Endothelial cell of umbilical vein (primary cell): Measurements from ENCODE around the gene KANK4. TPM values are rescaled to one million over a fixed set of nuclear protein-coding genes. Genes with fewer than 3 reads are reported as not detected.

Experiments used
- BruUV-seq: library from RNA; stranded (reverse); fragments of 400-500 nt; replicated peaks from 2 replicates; lab custom pipeline; 2021; lab: Mats Ljungman, UMichigan
- CTCF ChIA-PET: fragments of 300-600, 350-600 bp; sonication (Branson Sonifier 250); formaldehyde crosslinking; loops from one replicate; lab custom pipeline; 2021; ENCODE audit warnings: antibody characterized with exemption, inconsistent platforms; lab: Charles Lee
- POLR2A ChIA-PET: fragments of 300-600, 350-600 bp; sonication (Branson Sonifier 250); formaldehyde crosslinking; loops from one replicate; lab custom pipeline; 2021; ENCODE audit warnings: antibody characterized with exemption, inconsistent platforms; lab: Charles Lee
- DNase-seq: peaks from one replicate; pipeline ENCODE4 v3.0.0-alpha.2; 2011; ENCODE audit warnings: low read depth, low spot score
- FAIRE-seq: peaks from 2 replicates; lab custom pipeline; 2011; peaks lifted over from hg19 to GRCh38; lab: Jason Lieb, UNC
- H2AFZ ChIP-seq: 2 replicates; pipeline ENCODE4 v1.6.0; 2012; ENCODE audit warnings: low read depth, low read length, control low read depth, inconsistent platforms
- H3K27ac ChIP-seq: 2 replicates; pipeline ENCODE4 v1.5.1; 2011; ENCODE audit warnings: low read depth, mild to moderate bottlenecking, control low read depth, low read length, moderate library complexity; ENCODE audit not compliant: insufficient read depth
- H3K27me3 ChIP-seq, 2 experiments: 2 replicates each; pipeline versions ENCODE4 v1.6.0 to v1.6.1; 2011; ENCODE audit warnings: low read length in 2 of 2, mixed read lengths in 1 of 2; ENCODE audit not compliant: control insufficient read depth in 2 of 2, insufficient read depth in 2 of 2
- H3K36me3 ChIP-seq, 2 experiments: 2 replicates in 1 of 2; 3 replicates in 1 of 2; pipeline ENCODE4 v1.5.1; 2011; ENCODE audit warnings: low read length in 2 of 2, mild to moderate bottlenecking in 1 of 2, moderate library complexity in 1 of 2; ENCODE audit not compliant: control insufficient read depth in 2 of 2, insufficient read depth in 2 of 2; ENCODE audit errors: extremely low read depth in 1 of 2
- H3K4me1 ChIP-seq: 3 replicates; pipeline ENCODE4 v1.5.1; 2011; ENCODE audit warnings: mild to moderate bottlenecking, low read length; ENCODE audit not compliant: control insufficient read depth, insufficient read depth; ENCODE audit errors: extremely low read depth
- H3K4me2 ChIP-seq: 2 replicates; pipeline ENCODE4 v1.6.1; 2011; ENCODE audit warnings: low read length, control low read depth, mixed read lengths; ENCODE audit not compliant: insufficient read depth
- H3K4me3 ChIP-seq, 3 experiments: fragments of 200-600 bp in 1 of 3; sonication (generic), shearing (Covaris generic) in 1 of 3; replicated peaks in 1 of 3; 2 replicates each; pipeline ENCODE4 v1.5.1; 2011 to 2016; ENCODE audit warnings: control low read depth in 3 of 3, low read length in 3 of 3, mild to moderate bottlenecking in 2 of 3, inconsistent platforms in 1 of 3, low read depth in 1 of 3, moderate library complexity in 1 of 3; ENCODE audit not compliant: insufficient read depth in 1 of 3
- H3K79me2 ChIP-seq: 2 replicates; pipeline ENCODE4 v1.6.0; 2012; ENCODE audit warnings: low read length, inconsistent platforms; ENCODE audit not compliant: control insufficient read depth, insufficient read depth
- H3K9ac ChIP-seq: replicated peaks from 2 replicates; pipeline ENCODE3; 2011; ENCODE audit warnings: low read length, control low read depth; ENCODE audit not compliant: insufficient read depth; ENCODE audit errors: extremely low read depth
- H3K9me1 ChIP-seq: replicated peaks from 3 replicates; pipeline ENCODE4 v1.6.0; 2011; ENCODE audit warnings: mild to moderate bottlenecking, low read length; ENCODE audit not compliant: control insufficient read depth, insufficient read depth; ENCODE audit errors: extremely low read depth
- H3K9me3 ChIP-seq: replicated peaks from 2 replicates; pipeline ENCODE4 v1.5.1; 2012; ENCODE audit warnings: low read length, inconsistent platforms; ENCODE audit not compliant: control insufficient read depth, insufficient read depth
- H4K20me1 ChIP-seq: replicated peaks from 2 replicates; pipeline ENCODE3; 2011; ENCODE audit warnings: mild to moderate bottlenecking, low read length; ENCODE audit not compliant: control insufficient read depth, insufficient read depth; ENCODE audit errors: extremely low read depth
- CTCF ChIP-seq, 2 donors: IDR thresholded peaks; 1 replicate in 1 of 2; 2 replicates in 1 of 2; pipeline ENCODE4 v1.5.1; 2011; ENCODE audit warnings: low read length in 2 of 2, mild to moderate bottlenecking in 2 of 2, moderate library complexity in 2 of 2, control low read depth in 1 of 2, inconsistent platforms in 1 of 2, low read depth in 1 of 2; ENCODE audit not compliant: insufficient read depth in 1 of 2; ENCODE audit errors: extremely low read depth in 1 of 2
- EZH2 ChIP-seq: IDR thresholded peaks from 2 replicates; pipeline ENCODE4 v1.6.1; 2012; ENCODE audit warnings: borderline replicate concordance, low read depth, mild to moderate bottlenecking, moderate library complexity, low read length, inconsistent platforms; ENCODE audit not compliant: severe bottlenecking
- FOS ChIP-seq: IDR thresholded peaks from 2 replicates; pipeline ENCODE4 v1.6.1; 2011; ENCODE audit warnings: mild to moderate bottlenecking, low read length, moderate library complexity, borderline replicate concordance; ENCODE audit not compliant: insufficient read depth
- GATA2 ChIP-seq: IDR thresholded peaks from 2 replicates; pipeline ENCODE4 v1.7.0; 2011; ENCODE audit warnings: low read depth, mild to moderate bottlenecking, moderate library complexity, mixed read lengths, low read length; ENCODE audit not compliant: insufficient read length, insufficient read depth
- JUN ChIP-seq: IDR thresholded peaks from 2 replicates; pipeline ENCODE4 v1.6.1; 2011; ENCODE audit warnings: borderline replicate concordance, low read depth; ENCODE audit not compliant: insufficient read length, insufficient read depth
- MAX ChIP-seq: IDR thresholded peaks from 2 replicates; pipeline ENCODE4 v1.6.1; 2011; ENCODE audit not compliant: insufficient read depth, insufficient read length
- MYC ChIP-seq: IDR thresholded peaks from one replicate; pipeline ENCODE4 v1.6.1; 2011; ENCODE audit warnings: mild to moderate bottlenecking, low read depth, low read length
- POLR2A ChIP-seq: IDR thresholded peaks from 2 replicates; pipeline ENCODE4 v1.6.1; 2012; ENCODE audit warnings: low read depth, mild to moderate bottlenecking, control low read depth, low read length
- POLR2AphosphoS5 ChIP-seq: IDR thresholded peaks from 2 replicates; pipeline ENCODE4 v1.6.1; 2012; ENCODE audit warnings: low read depth, mild to moderate bottlenecking, control low read depth, low read length, moderate library complexity; ENCODE audit not compliant: insufficient read depth
- dilution Hi-C: fragments of 300-500 bp; cut with MboI; formaldehyde crosslinking; loops from one replicate; pipeline ENCODE4 v1.15.0; 2019; ENCODE audit warnings: low sequenced_read_pairs; ENCODE audit not compliant: extremely low pct_ligation_motif_present
- intact Hi-C: fragments of 100-400 bp; cut with micrococcal nuclease; formaldehyde crosslinking; loops from one replicate; pipeline ENCODE4 v1.10.0; 2022
- polyA plus RNA-seq, 4 experiments: library from polyadenylated mRNA; depleted of rRNA in 3 of 4; stranded (reverse) in 3 of 4; unstranded in 1 of 4; fragments of >200 nt; gene quantifications; 2 replicates each; pipeline versions ENCODE4 v1.2.1 to v1.2.3, GENCODE V29; 2011 to 2012; ENCODE audit warnings: missing spikeins in 1 of 4
- total RNA-seq: library from RNA; stranded (reverse); gene quantifications from 2 replicates; pipeline ENCODE4 v1.2.3, GENCODE V29; 2021

Gene KANK4
- total and polyA plus RNA-seq, 2 donors (not counting 3 experiments of a cell fraction or from before 2014, with no cell fraction given) = not detected

- Histone ChIP-seq H3K79me2 (no peaks in the 10 kb centered on the region), H2AFZ (no peak overlapping the region), H3K36me3 (no peaks in the 10 kb centered on the region), H3K4me3 (no peak overlapping the region), H3K4me2 (no peak overlapping the region), H3K9me1 (no peaks in the 10 kb centered on the region), H4K20me1 (no peaks in the 10 kb centered on the region), H3K9ac (no peak overlapping the region), H3K27me3 (no peaks in the 10 kb centered on the region), H3K9me3 (no peaks in the 10 kb centered on the region), H3K27ac (no peak overlapping the region), H3K4me1 (no peaks in the 10 kb centered on the region)
- dilution Hi-C loops (no loop called here), intact Hi-C loops (no loop called here)
- ChIA-PET CTCF (no interaction called here), POLR2A (no interaction called here)
- DNase-seq = no peak
- BruUV-seq = no TSS peak
- no peak for TF ChIP-seq FOS
- TF ChIP-seq GATA2 = no peak
- no peak for TF ChIP-seq POLR2AphosphoS5
- no peak for TF ChIP-seq POLR2A
- TF ChIP-seq MYC = no peak
- no peak for TF ChIP-seq JUN
- FAIRE-seq = no peak
These were observed 55.4 kb downstream of the KANK4 start for GRCh38 chr1:62263814-62264353.

DNA sequence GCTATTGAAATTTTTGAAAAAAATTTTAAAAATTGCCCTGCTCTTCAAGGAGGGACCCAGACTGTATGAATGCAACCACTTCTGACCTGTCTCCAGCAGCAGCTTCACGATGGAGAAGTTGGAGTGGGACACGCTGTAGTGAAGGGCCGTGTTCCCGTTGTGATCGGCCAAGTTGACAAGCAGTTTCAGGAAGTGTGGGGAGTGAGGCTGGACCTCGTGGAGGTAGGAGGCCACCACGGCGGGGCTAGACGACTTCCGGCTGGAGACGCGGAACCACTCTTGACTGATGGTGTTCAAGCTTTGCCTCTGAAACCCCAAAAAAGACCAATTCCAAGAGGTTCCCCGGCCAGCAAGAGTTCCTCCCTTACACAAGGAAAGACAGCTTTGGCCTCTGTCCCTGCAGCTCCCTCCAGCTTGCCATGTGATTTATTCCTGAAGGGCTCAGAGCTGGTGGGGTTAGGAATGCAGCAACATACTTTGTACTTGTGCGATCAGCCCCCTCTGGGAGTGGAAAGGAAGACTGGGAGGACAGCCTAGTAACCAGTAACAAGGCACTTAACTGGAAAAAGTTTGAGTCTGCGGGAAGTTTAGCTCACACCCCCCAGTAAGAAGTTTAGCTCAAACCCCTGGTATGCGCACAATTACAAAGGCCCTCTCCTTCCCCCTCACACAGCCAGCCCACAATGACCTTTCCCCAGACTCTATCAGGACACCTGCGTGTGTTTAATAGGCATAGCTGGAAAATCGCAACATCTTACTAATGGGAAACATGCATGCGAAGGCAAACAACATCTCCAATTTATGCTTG, 56.0 kb downstream of the KANK4 start:
- H2AFZ ChIP-seq = no peak overlapping the region
- CTCF ChIA-PET = no interaction called here

More for the DNA sequence above, 56.0 kb downstream of the KANK4 start:
- Histone ChIP-seq H3K9ac (no peak overlapping the region), H3K36me3 (no peaks in the 10 kb centered on the region), H3K27me3 (no peaks in the 10 kb centered on the region), H3K27ac (no peak overlapping the region), H3K9me1 (no peaks in the 10 kb centered on the region), H4K20me1 (no peaks in the 10 kb centered on the region), H3K4me1 (no peaks in the 10 kb centered on the region), H3K4me3 (no peak overlapping the region), H3K79me2 (no peaks in the 10 kb centered on the region), H3K9me3 (no peaks in the 10 kb centered on the region), H3K4me2 (no peak overlapping the region)
- dilution Hi-C loops (no loop called here), intact Hi-C loops (no loop called here)
- DNase-seq (no peak), FAIRE-seq (no peak)
- POLR2A ChIA-PET = no interaction called here
- TF ChIP-seq GATA2 = no peak
- TF ChIP-seq EZH2 = no peak
- TF ChIP-seq JUN = no peak
- TF ChIP-seq CTCF (IDR thresholded peaks at IDR 0.05; ENCODE audit: extremely low read depth in 1 of 2, insufficient read depth in 1 of 2, low read depth in 1 of 2, low read length in 2 of 2) = no peak
- no peak for TF ChIP-seq FOS
- TF ChIP-seq MAX = no peak
- no peak for TF ChIP-seq MYC
- no peak for TF ChIP-seq POLR2A
- TF ChIP-seq POLR2AphosphoS5 = no peak
- no TSS peak for BruUV-seq
